Bronchial epithelial cell (primary cell): ENCODE results near the gene OR51B5. TPM values are rescaled to one million over a fixed set of nuclear protein-coding genes. Genes with fewer than 3 reads are reported as not detected.
"Not testable (repeated sequence)": the region's sequence is repeated elsewhere in the genome, so short reads cannot be mapped to it uniquely, and the experiment has no call there.

Source experiments
- DNase-seq: peaks from one replicate; pipeline ENCODE4 v3.0.0-alpha.2; 2010; ENCODE audit warnings: low read depth
- FAIRE-seq: peaks from 2 replicates; lab custom pipeline; 2011; peaks lifted over from hg19 to GRCh38; lab: Jason Lieb, UNC
- H3K27me3 ChIP-seq: 2 replicates; pipeline ENCODE4 v1.5.1; 2011; ENCODE audit warnings: low read length; ENCODE audit not compliant: control insufficient read depth, insufficient read depth
- H3K36me3 ChIP-seq: 2 replicates; pipeline ENCODE4 v1.5.1; 2011; ENCODE audit warnings: low read length; ENCODE audit not compliant: control insufficient read depth, insufficient read depth
- H3K4me3 ChIP-seq: 2 replicates; pipeline ENCODE4 v1.5.1; 2011; ENCODE audit warnings: mild to moderate bottlenecking, low read depth, low read length, control low read depth
- total RNA-seq: library from RNA; depleted of rRNA; stranded (reverse); fragments of >200 nt; gene quantifications from 2 replicates; pipeline ENCODE4 v1.2.1, GENCODE V29; 2014
- TF ChIP-seq, protein P1 (sequence below): IDR thresholded peaks from 2 replicates; pipeline ENCODE4 v1.5.1; 2011; ENCODE audit warnings: mild to moderate bottlenecking, moderate library complexity, low read length, control low read depth, inconsistent platforms; ENCODE audit not compliant: insufficient read depth, severe bottlenecking

Gene OR51B5
- total RNA-seq, 1 donor from 2014 or later = not detected

GRCh38 chr11:5363679-5364078 is 20.4 kb upstream of the OR51B5 start:
- TF ChIP-seq, protein P1, sequence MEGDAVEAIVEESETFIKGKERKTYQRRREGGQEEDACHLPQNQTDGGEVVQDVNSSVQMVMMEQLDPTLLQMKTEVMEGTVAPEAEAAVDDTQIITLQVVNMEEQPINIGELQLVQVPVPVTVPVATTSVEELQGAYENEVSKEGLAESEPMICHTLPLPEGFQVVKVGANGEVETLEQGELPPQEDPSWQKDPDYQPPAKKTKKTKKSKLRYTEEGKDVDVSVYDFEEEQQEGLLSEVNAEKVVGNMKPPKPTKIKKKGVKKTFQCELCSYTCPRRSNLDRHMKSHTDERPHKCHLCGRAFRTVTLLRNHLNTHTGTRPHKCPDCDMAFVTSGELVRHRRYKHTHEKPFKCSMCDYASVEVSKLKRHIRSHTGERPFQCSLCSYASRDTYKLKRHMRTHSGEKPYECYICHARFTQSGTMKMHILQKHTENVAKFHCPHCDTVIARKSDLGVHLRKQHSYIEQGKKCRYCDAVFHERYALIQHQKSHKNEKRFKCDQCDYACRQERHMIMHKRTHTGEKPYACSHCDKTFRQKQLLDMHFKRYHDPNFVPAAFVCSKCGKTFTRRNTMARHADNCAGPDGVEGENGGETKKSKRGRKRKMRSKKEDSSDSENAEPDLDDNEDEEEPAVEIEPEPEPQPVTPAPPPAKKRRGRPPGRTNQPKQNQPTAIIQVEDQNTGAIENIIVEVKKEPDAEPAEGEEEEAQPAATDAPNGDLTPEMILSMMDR = no peak
- FAIRE-seq = no peak
- H3K4me3 ChIP-seq = no peak overlapping the region
- DNase-seq = no peak
- H3K27me3 ChIP-seq = no peaks in the 10 kb centered on the region
- H3K36me3 ChIP-seq = no peaks in the 10 kb centered on the region

DNA sequence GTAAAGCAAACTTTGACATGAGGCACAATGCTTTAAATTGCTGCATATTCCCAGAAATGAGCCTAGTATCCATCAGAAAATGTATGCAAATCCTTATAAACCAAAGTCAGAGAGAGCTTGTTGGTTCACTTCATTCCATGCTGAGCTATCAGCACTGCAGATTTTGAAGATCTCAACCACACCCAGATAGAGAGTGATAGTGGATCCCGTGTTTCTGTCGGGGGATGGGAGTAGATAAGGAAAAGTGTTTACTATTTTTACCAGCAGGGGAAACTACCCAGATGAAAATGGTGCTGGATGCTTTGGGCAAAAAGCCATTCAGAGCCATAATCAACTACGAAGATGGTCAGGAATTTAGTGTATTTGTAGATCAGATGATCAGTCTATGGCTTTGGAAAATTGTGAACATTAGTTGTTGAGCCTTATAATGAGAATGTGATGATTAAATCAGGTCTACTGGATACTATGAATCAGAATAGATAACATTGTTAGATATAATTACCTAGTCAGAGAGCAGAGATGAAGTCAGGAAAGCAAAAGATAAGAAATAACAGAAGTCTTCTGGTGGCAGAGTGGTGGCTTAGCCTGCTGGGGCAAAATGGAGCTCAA is 18.8 kb upstream of the OR51B5 start:
- TF ChIP-seq, protein P1 = no peak
- H3K4me3 ChIP-seq = no peak overlapping the region
- no peaks in the 10 kb centered on the region for H3K36me3 ChIP-seq
- no peaks in the 10 kb centered on the region for H3K27me3 ChIP-seq
- DNase-seq (no peak), FAIRE-seq (peak; percentile 7)

GRCh38 chr11:5356031-5356430 is 12.7 kb upstream of the OR51B5 start:
- H3K27me3 ChIP-seq, H3K36me3 ChIP-seq, H3K4me3 ChIP-seq, DNase-seq, FAIRE-seq: not testable (repeated sequence)

DNA sequence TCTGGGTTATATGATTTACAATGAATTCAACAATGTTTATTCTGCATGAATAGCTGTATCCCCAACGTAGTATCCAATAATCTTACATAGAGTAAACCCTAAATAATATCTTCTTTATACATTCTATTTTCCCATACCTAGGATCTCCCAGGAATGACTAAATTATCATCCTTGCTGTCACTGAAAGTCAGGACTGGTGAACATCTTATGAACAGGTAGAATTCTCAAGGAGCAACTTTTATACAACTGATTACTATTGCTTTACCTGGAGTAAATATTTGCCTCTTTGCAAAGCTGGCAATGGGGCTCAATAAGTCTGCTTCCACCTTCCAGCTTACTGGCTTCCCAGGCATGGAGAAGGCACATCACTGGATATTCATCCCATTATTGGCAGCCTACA is 7.9 kb upstream of the OR51B5 start, which contains the start of gene OR51B6:
Gene OR51B6 (plus strand): TSS at position 301 of the 400 bp plus-strand sequence. CDS start 0 bp downstream, at position 301.
- no peak for FAIRE-seq
- no peaks in the 10 kb centered on the region for H3K27me3 ChIP-seq

DNA sequence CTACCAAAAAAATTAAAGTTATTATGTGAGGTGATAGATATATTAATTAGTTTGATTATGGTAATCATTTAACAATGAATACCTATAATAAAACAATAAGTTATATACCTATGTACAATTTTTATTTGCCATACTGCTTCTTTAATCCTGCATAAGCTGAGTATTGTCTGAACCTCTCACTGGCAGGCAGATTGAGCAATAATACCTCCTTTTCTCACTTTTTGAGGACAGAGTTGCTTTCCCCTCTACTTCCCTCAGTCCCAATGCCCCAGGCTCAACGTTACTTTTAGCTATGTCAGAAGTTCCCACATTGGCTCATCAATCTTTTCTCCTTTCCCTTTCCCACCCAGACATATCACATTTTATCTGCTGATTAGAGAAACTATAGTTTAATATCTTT is 6.2 kb upstream of the OR51B5 start:
- TF ChIP-seq, protein P1 = no peak
- DNase-seq (no peak), FAIRE-seq (no peak)

More for the DNA sequence above, 7.9 kb upstream of the OR51B5 start, which contains the start of gene OR51B6:
- TF ChIP-seq, protein P1 = no peak
- Histone ChIP-seq H3K4me3 (no peak within 1 kb of the TSS), H3K36me3 (no peaks in the 10 kb centered on the region)
- DNase-seq = no peak

GRCh38 chr11:5348551-5349194 is 5.3 kb upstream of the OR51B5 start:
- TF ChIP-seq, protein P1 = no peak
- FAIRE-seq (no peak), DNase-seq (no peak)
- H3K4me3 ChIP-seq = no peak overlapping the region
- no peaks in the 10 kb centered on the region for H3K27me3 ChIP-seq
- H3K36me3 ChIP-seq = no peaks in the 10 kb centered on the region

More for the DNA sequence above, 6.2 kb upstream of the OR51B5 start:
- no peaks in the 10 kb centered on the region for H3K27me3 ChIP-seq
- no peaks in the 10 kb centered on the region for H3K36me3 ChIP-seq
- no peak overlapping the region for H3K4me3 ChIP-seq
